Measurements from ENCODE around the gene MORN1. TPM values are rescaled to one million over a fixed set of nuclear protein-coding genes. Genes with fewer than 3 reads are reported as not detected.

MORN1 gene
- total RNA-seq, 1 donor from 2014 or later = 35.3 TPM

- peaks cover 5% of the 10 kb centered on the region for H3K36me3 Mint-ChIP-seq (ENCODE audit: insufficient read depth)
- no peak overlapping the region for H3K4me3 Mint-ChIP-seq (ENCODE audit: low read depth)
- no peak overlapping the region for H3K27ac Mint-ChIP-seq
- no peaks in the 10 kb centered on the region for H3K9me3 Mint-ChIP-seq (ENCODE audit: low read depth)
- H3K4me1 Mint-ChIP-seq (ENCODE audit: low read depth) = peaks cover 3% of the 10 kb centered on the region
- TF ChIP-seq CTCF (IDR thresholded peaks at IDR 0.05; ENCODE audit: unreplicated experiment) = no peak
- no peak for DNase-seq (ENCODE audit: low spot score, unreplicated experiment)
- no peaks in the 10 kb centered on the region for H3K27me3 Mint-ChIP-seq
These were observed 78.6 kb downstream of the MORN1 start for GRCh38 chr1:2312515-2313301.

- no peak for TF ChIP-seq CTCF (IDR thresholded peaks at IDR 0.05; ENCODE audit: unreplicated experiment)
- peaks cover 7% of the 10 kb centered on the region for H3K36me3 Mint-ChIP-seq (ENCODE audit: insufficient read depth)
- no peaks in the 10 kb centered on the region for H3K27me3 Mint-ChIP-seq
- no peak overlapping the region for H3K27ac Mint-ChIP-seq
- DNase-seq (ENCODE audit: low spot score, unreplicated experiment) = no peak
- peaks cover 3% of the 10 kb centered on the region for H3K4me1 Mint-ChIP-seq (ENCODE audit: low read depth)
- H3K4me3 Mint-ChIP-seq (ENCODE audit: low read depth) = no peak overlapping the region
- no peaks in the 10 kb centered on the region for H3K9me3 Mint-ChIP-seq (ENCODE audit: low read depth)
These were observed 79.2 kb downstream of the MORN1 start for GRCh38 chr1:2312160-2312514.

- H3K27ac Mint-ChIP-seq = no peak overlapping the region
These were observed 79.9 kb downstream of the MORN1 start for GRCh38 chr1:2311184-2312032.

GRCh38 chr1:2310332-2311183 lies 80.8 kb downstream of the MORN1 start:
- Mint-ChIP-seq H3K27ac (no peak overlapping the region), H3K4me3 (ENCODE audit: low read depth) (no peak overlapping the region), H3K4me1 (ENCODE audit: low read depth) (peaks cover under 1% of the 10 kb centered on the region), H3K36me3 (ENCODE audit: insufficient read depth) (peaks cover 11% of the 10 kb centered on the region), H3K27me3 (no peaks in the 10 kb centered on the region), H3K9me3 (ENCODE audit: low read depth) (no peaks in the 10 kb centered on the region)
- DNase-seq (ENCODE audit: low spot score, unreplicated experiment) = no peak
- TF ChIP-seq CTCF (IDR thresholded peaks at IDR 0.05; ENCODE audit: unreplicated experiment) = no peak

More at GRCh38 chr1:2311184-2312032, 79.9 kb downstream of the MORN1 start:
- peak; percentile 62 for TF ChIP-seq CTCF (IDR thresholded peaks at IDR 0.05; ENCODE audit: unreplicated experiment)
- DNase-seq (ENCODE audit: low spot score, unreplicated experiment) = peak; percentile 49
- Mint-ChIP-seq H3K4me3 (ENCODE audit: low read depth) (no peak overlapping the region), H3K4me1 (ENCODE audit: low read depth) (peaks cover 3% of the 10 kb centered on the region), H3K27me3 (no peaks in the 10 kb centered on the region), H3K36me3 (ENCODE audit: insufficient read depth) (peaks cover 9% of the 10 kb centered on the region), H3K9me3 (ENCODE audit: low read depth) (no peaks in the 10 kb centered on the region)

GRCh38 chr1:2308844-2309243 lies 82.5 kb downstream of the MORN1 start:
- Mint-ChIP-seq H3K4me3 (ENCODE audit: low read depth) (no peak overlapping the region), H3K27ac (peak overlapping the region; percentile 59), H3K4me1 (ENCODE audit: low read depth) (no peaks in the 10 kb centered on the region), H3K27me3 (no peaks in the 10 kb centered on the region), H3K36me3 (ENCODE audit: insufficient read depth) (peaks cover 13% of the 10 kb centered on the region), H3K9me3 (ENCODE audit: low read depth) (no peaks in the 10 kb centered on the region)
- DNase-seq (ENCODE audit: low spot score, unreplicated experiment) = no peak
- TF ChIP-seq CTCF (IDR thresholded peaks at IDR 0.05; ENCODE audit: unreplicated experiment) = no peak
